D341Med (cell line): ENCODE data around the gene GPAM.

Experiments used
- DNase-seq: peaks from one replicate; pipeline ENCODE4 v3.0.0; 2012; ENCODE audit warnings: low spot score

Gene GPAM

DNA sequence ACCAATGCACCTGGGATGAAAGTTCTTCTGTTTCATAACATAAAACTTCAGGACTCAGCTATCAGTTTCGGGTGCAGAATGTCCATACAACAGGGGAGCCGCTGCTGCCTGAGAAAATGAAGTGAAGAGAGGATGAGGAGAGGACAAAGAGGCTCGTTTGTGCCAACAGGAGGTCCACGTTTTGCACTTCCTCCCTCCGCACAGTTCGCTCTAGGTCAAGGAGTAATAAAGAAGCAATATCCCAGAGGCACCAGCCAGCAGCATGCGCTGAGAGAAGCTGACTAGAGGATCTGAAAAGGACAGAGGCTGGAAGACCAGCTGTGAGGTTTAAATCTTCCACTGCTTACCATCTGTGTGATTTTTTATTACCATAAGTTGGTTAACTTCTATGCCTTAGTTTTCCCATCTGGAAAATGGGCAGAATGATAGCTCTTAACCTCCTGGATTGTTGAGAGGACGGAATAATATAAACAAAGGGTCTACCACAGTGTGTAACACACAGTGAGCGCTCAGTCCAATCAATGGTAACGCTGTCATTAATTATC, 709 bp downstream of the GPAM start:
- DNase-seq, result no peak

- DNase-seq, result no peak
Observed at GRCh38 chr10:112177247-112177646, 6.3 kb downstream of the GPAM start.

DNA sequence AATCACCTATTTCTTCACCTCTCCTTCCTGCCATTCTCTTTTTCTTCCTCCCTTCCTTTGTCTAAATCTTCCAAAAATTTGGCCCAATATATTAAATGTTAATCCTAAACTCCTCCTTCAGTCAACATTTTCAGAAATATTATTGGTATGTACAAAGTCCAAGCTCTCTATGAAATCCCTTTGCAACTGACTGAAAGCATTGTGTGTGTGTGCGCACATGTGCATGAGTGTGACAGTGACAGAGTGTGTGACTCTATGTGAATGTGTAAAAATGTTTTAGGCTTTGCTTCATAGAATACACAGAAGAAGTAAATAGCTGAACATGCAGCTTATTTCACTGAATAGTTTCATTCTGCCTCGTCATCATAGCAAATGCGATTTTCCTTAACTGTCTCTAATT, 7.0 kb downstream of the GPAM start:
- DNase-seq, result no peak

DNA sequence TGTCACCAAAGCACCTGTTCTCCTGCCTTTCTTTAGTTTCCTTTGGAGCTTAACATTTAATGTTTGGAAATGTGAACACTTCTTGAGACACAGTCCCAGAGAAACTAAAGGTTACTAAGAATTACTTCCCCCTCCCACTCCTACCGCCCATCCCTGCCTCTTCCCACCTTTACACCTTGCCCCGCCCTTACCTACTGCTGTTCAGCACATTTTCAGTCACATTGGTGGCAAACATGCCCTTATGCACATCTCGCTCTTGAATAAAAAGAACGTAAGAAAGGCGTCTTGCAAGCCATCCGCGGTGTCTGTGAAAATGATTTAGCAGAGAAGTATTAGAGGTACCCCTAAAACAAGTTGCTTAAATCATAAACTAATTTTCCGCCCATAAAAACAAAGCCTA, 8.2 kb downstream of the GPAM start:
- no peak for DNase-seq

DNA sequence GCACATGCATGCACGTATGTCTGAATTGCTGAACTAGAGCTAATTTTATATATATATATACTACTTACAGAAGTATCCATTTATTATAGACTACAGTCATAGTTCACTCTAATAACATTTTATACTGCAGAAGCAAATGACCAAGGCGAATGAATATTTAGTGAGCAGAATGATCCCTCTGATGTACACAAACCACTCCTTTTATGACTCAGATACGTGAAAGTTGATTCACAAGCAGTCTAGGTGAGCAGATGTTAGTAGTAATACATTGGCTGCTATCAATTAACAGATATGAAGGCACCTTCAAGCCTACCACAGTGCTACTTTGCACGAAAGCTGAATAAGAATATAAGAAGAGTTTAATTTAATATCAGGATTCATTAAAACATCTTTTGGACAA, 10.4 kb downstream of the GPAM start:
- no peak for DNase-seq

DNA sequence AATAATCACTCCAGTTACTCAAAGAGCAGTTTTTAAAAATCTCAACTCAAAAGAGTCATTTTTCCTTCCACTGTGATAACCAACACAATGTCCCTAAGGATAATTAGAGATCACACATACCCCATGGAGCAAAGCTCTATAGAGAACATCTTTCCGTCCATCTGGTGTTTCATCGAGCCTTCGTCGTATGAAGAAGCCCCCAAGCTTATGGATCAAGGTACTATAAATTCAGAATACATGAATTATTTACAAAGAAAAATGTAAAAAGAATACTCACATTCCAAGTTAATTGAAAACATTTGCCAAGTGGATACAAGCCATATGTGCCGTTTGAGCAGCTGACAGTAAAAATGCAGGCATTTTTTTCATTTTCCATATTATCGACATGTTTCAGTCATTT, 14.8 kb downstream of the GPAM start:
- no peak for DNase-seq

- DNase-seq, result no peak
Observed at GRCh38 chr10:112166800-112167199, 16.8 kb downstream of the GPAM start.

DNA sequence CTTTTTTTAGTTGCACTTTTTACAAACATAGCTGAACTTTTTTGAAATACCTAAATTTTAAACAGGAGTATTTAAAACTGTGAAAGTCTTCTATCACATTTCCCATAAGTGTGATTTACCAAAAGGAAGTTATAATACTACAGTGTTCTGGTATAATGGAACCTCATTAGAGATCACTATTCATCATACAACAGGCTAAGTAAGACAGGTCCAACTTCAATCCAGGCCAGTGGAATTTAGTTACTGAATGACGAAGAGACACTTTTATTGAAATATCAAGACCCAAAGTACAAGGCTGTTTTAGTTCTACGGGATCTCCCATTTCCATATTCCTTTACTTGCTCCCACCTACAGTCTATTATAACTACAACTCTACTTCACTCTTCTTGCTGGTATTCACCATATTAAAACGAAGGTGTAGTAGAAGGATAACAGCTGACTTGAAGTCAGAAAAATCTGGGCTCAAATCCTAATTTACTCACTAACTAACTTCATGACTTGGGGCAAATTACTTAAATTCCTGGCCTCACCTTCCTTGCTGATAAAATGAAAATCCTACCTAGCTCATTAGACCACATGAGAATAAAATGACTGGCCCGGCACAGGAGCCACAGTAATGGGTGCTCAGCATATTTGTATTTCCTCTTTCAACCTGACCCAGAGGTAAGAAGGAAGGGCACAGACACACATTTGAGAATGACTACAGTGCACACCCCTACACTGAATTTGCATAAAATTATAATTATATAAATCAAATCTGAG, 21.6 kb downstream of the GPAM start:
- DNase-seq, result no peak

GRCh38 chr10:112160834-112161233, 22.7 kb downstream of the GPAM start:
- DNase-seq, result no peak

- no peak for DNase-seq
Observed at GRCh38 chr10:112159469-112159868, 24.1 kb downstream of the GPAM start.

- DNase-seq, result no peak
Observed at GRCh38 chr10:112151524-112152039, 32.0 kb downstream of the GPAM start.

- no peak for DNase-seq
Observed at GRCh38 chr10:112148331-112148730, 35.2 kb downstream of the GPAM start.

DNA sequence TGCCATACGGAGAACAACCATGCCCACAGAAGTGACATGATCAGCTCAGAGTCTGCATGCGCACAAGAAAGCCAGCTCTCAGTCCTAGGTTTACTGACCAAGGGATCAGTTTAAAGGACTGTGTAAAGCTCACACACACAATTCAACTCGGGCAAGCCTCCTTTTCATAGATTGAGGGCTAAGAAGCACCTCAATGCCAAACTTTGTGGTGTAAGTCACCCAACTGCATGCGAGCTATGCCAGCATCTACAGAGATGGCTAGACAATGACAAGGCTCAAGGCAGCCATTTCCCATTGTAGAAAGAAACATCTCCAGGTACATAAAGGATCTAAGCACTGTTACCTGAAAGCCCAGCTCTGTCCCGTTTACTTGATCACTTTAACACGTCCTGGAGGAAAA, 36.8 kb downstream of the GPAM start:
- DNase-seq, result no peak

DNA sequence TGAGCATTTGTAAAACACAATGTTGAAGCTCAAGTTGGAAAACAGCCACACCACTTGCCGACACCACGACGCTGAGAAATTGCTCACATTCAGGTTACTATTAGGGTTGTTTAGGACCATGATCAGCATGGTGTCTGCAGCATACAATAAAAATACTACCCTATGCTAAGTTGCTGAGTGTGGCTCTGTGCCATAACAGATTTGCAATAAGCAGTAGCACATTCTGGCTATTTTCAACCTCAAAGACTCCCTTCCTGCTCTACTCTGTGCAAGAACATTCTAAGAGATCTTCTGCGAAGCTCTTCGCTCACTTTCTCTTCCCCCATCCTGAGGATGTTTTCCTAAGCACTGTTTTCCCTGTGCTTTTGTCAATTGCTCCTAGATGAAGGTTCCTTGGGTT, 38.3 kb downstream of the GPAM start:
- DNase-seq, result no peak

GRCh38 chr10:112143420-112143819, 40.1 kb downstream of the GPAM start:
- DNase-seq, result no peak

GRCh38 chr10:112141292-112141691, 42.3 kb downstream of the GPAM start:
- no peak for DNase-seq

DNA sequence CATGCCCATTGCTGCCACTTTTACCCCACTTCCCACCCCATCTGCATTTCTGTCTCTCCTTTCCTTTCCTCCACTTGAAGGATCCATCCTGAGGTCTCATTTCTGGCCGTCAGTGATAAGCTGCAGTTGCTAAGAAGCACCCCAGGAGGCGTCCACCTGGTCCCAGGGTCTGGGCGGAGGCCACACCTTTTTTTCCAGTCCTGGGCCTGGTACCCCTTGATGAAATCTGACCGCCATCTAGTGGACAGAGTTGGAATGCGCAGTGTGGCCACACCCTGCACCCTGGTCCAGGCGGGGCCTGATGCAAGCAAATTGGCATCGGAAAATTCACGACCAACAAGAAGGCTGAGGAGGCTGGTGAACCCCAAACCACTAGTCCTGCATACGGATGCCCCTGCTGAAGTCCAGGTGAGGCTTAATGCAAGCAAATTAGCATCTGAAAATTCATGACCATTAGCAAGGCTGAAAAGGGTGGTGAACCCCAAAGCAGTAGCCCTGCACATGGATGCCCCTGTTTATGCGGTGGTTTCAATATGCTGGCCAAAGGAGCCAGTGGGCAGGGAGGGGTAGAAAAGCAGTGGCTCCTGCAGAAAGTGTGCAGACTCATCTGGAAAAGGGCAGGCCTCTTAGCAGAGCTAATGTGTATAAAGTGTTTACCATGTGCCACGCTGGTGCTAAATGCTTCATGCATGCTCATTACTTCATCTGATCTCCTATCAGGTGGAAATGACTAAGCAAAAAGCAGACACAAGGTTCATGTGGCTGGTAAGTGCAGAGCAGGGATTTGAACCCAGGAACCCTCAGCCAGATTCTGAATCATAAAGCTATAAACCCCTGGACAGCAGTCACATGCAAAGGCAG, 43.2 kb downstream of the GPAM start:
- DNase-seq, result peak; percentile 84

- no peak for DNase-seq
Observed at GRCh38 chr10:112139176-112139575, 44.4 kb downstream of the GPAM start.

- DNase-seq, result peak; percentile 81
Observed at GRCh38 chr10:112137154-112137987, 46.2 kb downstream of the GPAM start.

DNA sequence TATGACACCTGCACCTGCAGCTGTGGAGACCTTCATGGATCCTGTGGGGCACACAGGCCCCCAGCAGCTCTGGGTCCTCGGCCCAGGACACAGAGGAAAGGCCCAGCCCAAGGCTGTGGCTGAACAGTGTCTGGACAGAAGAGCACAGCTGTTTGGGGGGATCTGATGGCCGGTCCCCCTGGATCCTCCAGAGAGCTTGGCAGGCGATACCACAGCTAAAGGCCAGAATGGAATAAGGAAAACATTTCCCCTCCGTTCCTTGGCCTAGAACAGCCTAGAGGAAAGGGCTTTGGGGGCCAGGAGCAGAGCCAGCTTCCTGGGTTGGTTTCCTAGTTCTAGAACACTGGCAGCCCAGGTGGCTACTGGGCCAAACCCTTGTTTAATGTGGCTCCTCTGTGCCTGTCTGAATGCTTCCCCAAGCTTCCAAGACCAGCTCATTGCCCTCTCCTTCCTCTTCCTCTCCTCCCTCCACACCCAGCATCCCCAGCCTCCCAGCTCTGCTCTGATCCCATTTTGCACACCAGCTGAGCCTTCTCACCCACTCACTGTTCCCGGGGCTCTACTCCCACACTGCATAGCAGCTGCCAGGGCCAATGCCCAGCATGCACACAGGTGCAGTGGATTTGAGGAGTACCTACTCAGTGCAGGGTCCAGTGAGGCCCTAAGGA, 46.9 kb downstream of the GPAM start:
- DNase-seq, result no peak

- DNase-seq, result no peak
Observed at GRCh38 chr10:112135604-112136003, 48.0 kb downstream of the GPAM start.
